Retinal pigment epithelial cell (primary cell): Measurements from ENCODE around the gene SLC12A9.

ENCODE experiments used
- DNase-seq: peaks from one replicate; pipeline ENCODE4 v3.0.0-alpha.2; 2010; ENCODE audit warnings: low read depth
- H3K4me3 ChIP-seq: 2 replicates; pipeline ENCODE4 v1.5.1; 2011; ENCODE audit warnings: mild to moderate bottlenecking, low read length, control low read depth, moderate library complexity
- CTCF ChIP-seq: conservative IDR thresholded peaks from 2 replicates; pipeline ENCODE4 v1.5.1; 2011; ENCODE audit warnings: low read depth, low read length, control low read depth, inconsistent platforms

SLC12A9 gene

GRCh38 chr7:100864263-100864845, 11.8 kb downstream of the SLC12A9 start:
- no peak for TF ChIP-seq CTCF
- DNase-seq: no peak
- no peak overlapping the region for H3K4me3 ChIP-seq

GRCh38 chr7:100865372-100865911, 12.9 kb downstream of the SLC12A9 start:
- DNase-seq: no peak
- no peak overlapping the region for H3K4me3 ChIP-seq
- no peak for TF ChIP-seq CTCF

- no peak for DNase-seq
- no peak overlapping the region for H3K4me3 ChIP-seq
- no peak for TF ChIP-seq CTCF
Observed at GRCh38 chr7:100865938-100866728, 13.6 kb downstream of the SLC12A9 start.

- no peak for DNase-seq
- TF ChIP-seq CTCF: no peak
- H3K4me3 ChIP-seq: peak overlapping the region; percentile 92
Observed at GRCh38 chr7:100866729-100867039, 14.2 kb downstream of the SLC12A9 start.

- peak; percentile 76 for DNase-seq
- H3K4me3 ChIP-seq: peak within 1 kb of the TSS; percentile 92
- no peak for TF ChIP-seq CTCF
Observed at GRCh38 chr7:100867040-100867775, 14.7 kb downstream of the SLC12A9 start, which contains the start of gene TRIP6. TRIP6 (plus strand) TSS chr7:100867387; CDS start chr7:100867498, 111 bp downstream.

- DNase-seq: no peak
- no peak for TF ChIP-seq CTCF
- H3K4me3 ChIP-seq: peak overlapping the region; percentile 92
Observed at GRCh38 chr7:100867776-100868485, 15.4 kb downstream of the SLC12A9 start.
